ENCODE measurements around the gene F2R. TPM values are rescaled to one million over a fixed set of nuclear protein-coding genes. Genes with fewer than 3 reads are reported as not detected.

Gene F2R
- total and polyA plus RNA-seq, 12 donors = 6.0 to 60.5 (median 26.8) TPM

DNA sequence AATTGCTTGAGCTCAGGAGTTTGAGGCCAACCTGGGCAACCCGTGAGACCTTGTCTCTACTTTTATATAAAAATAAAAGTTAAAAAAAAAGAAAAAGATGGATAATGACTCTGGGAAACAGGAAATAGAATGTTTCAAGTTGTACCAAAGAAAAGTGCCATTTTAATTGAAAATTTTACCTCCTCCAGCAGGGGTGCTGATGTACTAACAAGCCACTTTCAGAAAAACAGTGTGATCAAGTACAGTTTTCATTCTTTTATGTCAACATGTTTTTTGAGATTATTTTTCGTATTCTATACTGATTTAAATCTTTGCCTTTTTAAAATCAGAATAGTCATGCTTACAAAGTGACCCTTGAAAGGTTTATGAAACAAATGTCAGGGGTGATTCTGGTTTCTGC is 30.8 kb downstream of the F2R start:
- H3K4me1 ChIP-seq (replicated peaks in 1 of 2) = no peaks in the 10 kb centered on the region
- TF ChIP-seq POLR2A (IDR thresholded peaks at IDR 0.05) = no peak
- TF ChIP-seq, protein P1, sequence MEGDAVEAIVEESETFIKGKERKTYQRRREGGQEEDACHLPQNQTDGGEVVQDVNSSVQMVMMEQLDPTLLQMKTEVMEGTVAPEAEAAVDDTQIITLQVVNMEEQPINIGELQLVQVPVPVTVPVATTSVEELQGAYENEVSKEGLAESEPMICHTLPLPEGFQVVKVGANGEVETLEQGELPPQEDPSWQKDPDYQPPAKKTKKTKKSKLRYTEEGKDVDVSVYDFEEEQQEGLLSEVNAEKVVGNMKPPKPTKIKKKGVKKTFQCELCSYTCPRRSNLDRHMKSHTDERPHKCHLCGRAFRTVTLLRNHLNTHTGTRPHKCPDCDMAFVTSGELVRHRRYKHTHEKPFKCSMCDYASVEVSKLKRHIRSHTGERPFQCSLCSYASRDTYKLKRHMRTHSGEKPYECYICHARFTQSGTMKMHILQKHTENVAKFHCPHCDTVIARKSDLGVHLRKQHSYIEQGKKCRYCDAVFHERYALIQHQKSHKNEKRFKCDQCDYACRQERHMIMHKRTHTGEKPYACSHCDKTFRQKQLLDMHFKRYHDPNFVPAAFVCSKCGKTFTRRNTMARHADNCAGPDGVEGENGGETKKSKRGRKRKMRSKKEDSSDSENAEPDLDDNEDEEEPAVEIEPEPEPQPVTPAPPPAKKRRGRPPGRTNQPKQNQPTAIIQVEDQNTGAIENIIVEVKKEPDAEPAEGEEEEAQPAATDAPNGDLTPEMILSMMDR (IDR thresholded peaks at IDR 0.05) = no peak
- no peak for DNase-seq

DNA sequence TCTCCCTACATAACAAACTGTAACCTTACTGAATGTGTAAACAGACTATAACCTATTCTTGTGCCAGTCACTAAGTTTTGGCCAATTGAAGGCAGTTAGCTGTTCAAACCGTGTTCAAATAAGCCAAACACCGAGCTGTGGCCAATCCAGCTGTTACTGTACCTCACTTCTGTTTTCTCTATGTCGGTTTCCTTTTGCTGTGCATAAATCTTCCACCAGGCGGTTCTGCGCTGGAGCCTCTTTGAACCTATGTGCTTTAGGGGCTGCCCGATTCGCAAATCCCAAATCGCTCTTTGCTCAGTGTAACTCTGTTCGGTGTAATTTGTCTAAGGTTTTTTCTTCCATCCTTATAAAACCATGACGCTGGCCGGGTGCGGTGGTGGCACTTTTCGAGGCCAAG is 31.8 kb downstream of the F2R start:
- no peaks in the 10 kb centered on the region for H3K36me3 ChIP-seq (replicated peaks in 1 of 2)
- WGBS, 4 donors = 87 to 92% (median 89%) methylated on average over 13 of the region's 13 CpGs
- intact Hi-C loops (cut with DNase I) = no loop called here
- H3K4me3 ChIP-seq = no peak overlapping the region
- H3K4me1 ChIP-seq (replicated peaks in 1 of 2) = no peaks in the 10 kb centered on the region
- no peak overlapping the region for H3K27ac ChIP-seq
- no peaks in the 10 kb centered on the region for H3K9me3 ChIP-seq (replicated peaks in 1 of 3)
- DNase-seq = no peak
- no peaks in the 10 kb centered on the region for H3K27me3 ChIP-seq
- no peak for TF ChIP-seq POLR2A (IDR thresholded peaks at IDR 0.05)
- TF ChIP-seq, protein P1 (IDR thresholded peaks at IDR 0.05) = no peak

More for the DNA sequence above, 30.8 kb downstream of the F2R start:
- no peaks in the 10 kb centered on the region for H3K36me3 ChIP-seq (replicated peaks in 1 of 2)
- H3K27ac ChIP-seq = no peak overlapping the region
- H3K9me3 ChIP-seq (replicated peaks in 1 of 3) = no peaks in the 10 kb centered on the region
- no peaks in the 10 kb centered on the region for H3K27me3 ChIP-seq
- no peak overlapping the region for H3K4me3 ChIP-seq
- WGBS, 4 donors = 84 to 89% (median 87%) methylated on average over 2 of the region's 2 CpGs
- intact Hi-C loops (cut with DNase I) = no loop called here

DNA sequence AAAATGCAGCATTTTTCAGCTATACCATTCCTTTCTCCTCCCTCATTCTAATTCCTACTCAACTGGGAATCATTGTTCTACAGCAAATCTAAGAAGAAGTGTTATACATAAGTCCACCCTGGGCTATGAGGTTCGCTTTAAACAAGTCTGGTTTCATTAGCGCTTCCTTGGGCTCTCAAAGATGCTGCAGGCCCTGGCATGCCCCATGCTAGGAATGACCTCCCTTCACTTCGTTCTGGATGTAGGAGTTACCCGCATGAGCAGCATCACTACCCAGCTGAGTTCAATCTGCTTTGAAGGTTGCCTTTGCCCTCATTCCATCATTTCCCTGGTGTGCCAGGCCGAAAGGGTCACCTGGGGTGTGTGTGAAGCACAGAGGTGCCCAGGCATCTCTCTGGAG is 35.4 kb downstream of the F2R start:
- H3K27ac ChIP-seq = no peak overlapping the region
- no peaks in the 10 kb centered on the region for H3K36me3 ChIP-seq (replicated peaks in 1 of 2)
- TF ChIP-seq, protein P1 (IDR thresholded peaks at IDR 0.05) = no peak
- TF ChIP-seq POLR2A (IDR thresholded peaks at IDR 0.05) = no peak
- H3K9me3 ChIP-seq (replicated peaks in 1 of 3) = no peaks in the 10 kb centered on the region
- intact Hi-C loops (cut with DNase I) = no loop called here
- WGBS, 4 donors = 90 to 94% (median 93%) methylated on average over 5 of the region's 5 CpGs
- no peaks in the 10 kb centered on the region for H3K27me3 ChIP-seq
- H3K4me1 ChIP-seq (replicated peaks in 1 of 2) = no peaks in the 10 kb centered on the region
- H3K4me3 ChIP-seq = no peak overlapping the region
- DNase-seq = no peak

DNA sequence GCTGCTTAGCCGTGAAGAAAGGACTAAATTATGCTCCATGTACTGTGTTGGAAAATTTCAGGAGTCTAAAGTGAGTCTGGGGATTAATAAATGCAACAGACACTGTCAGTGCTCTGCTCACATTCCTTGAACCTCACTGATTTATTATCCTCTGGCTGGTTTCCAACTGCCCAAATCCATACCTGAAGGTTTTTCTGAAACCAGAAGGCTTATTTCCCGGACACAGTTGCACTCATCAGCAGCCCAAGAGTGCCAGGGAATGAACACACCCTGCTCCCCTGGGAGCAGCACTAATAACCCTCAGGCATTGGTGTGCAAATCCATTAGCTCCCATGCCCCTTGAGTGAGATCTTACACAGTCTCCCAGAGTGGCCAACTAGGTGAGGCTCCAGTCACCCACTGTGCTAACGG is 38.7 kb downstream of the F2R start:
- no peak overlapping the region for H3K4me3 ChIP-seq
- intact Hi-C loops (cut with DNase I) = no loop called here
- H3K4me1 ChIP-seq (replicated peaks in 1 of 2) = no peaks in the 10 kb centered on the region
- no peak for DNase-seq
- H3K36me3 ChIP-seq (replicated peaks in 1 of 2) = no peaks in the 10 kb centered on the region
- no peaks in the 10 kb centered on the region for H3K27me3 ChIP-seq
- H3K27ac ChIP-seq = no peak overlapping the region
- WGBS, 4 donors = 78 to 88% (median 80%) methylated on average over 3 of the region's 3 CpGs
- H3K9me3 ChIP-seq (replicated peaks in 1 of 3) = no peaks in the 10 kb centered on the region
- TF ChIP-seq, protein P1 (IDR thresholded peaks at IDR 0.05) = no peak
- no peak for TF ChIP-seq POLR2A (IDR thresholded peaks at IDR 0.05)
